Gastroesophageal sphincter (tissue), 3 donors: ENCODE results near the gene S100A13.

ENCODE experiments used
- EP300 ChIP-seq: sonication (generic); formaldehyde crosslinking; IDR thresholded peaks from one replicate; pipeline ENCODE4 v1.6.1; 2017; ENCODE audit warnings: antibody characterized with exemption, mild to moderate bottlenecking
- POLR2A ChIP-seq, 2 donors: fragments of 450-650 bp; IDR thresholded peaks; one replicate each; pipeline ENCODE4 v1.6.1; 2017; ENCODE audit warnings: antibody characterized with exemption in 2 of 2, mild to moderate bottlenecking in 2 of 2, moderate library complexity in 1 of 2
- POLR2AphosphoS5 ChIP-seq: sonication (generic); formaldehyde crosslinking; IDR thresholded peaks from one replicate; pipeline ENCODE4 v1.6.1; 2017; ENCODE audit warnings: antibody characterized with exemption
- TF ChIP-seq, protein P1 (sequence below), 4 experiments: fragments of 200-600 bp in 2 of 4; fragments of 450-650 bp in 2 of 4; sonication (generic) in 1 of 4; IDR thresholded peaks; one replicate each; pipeline ENCODE4 v1.5.1; 2017 to 2019; ENCODE audit warnings: antibody characterized with exemption in 4 of 4, mild to moderate bottlenecking in 2 of 4, moderate library complexity in 2 of 4

DNA sequence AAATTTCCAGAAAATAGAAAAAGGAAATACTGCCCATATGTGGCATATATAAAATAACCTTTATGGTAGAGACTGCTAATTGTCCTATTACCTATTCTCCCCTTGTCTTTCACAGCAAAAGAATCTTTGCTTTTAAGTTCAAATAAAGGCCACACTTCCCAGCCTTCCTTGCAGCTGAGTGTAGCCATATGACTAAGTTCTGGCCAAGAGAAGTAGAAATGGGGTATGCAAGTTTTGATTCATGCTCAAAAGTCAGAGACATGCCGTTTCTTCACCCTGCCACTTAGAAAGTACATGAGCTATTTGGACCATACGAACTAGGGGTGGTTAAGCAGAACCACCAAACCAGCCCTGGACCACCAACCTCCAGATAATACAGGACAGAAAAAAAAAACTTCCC lies 43.3 kb downstream of the S100A13 start:
- TF ChIP-seq, protein P1, sequence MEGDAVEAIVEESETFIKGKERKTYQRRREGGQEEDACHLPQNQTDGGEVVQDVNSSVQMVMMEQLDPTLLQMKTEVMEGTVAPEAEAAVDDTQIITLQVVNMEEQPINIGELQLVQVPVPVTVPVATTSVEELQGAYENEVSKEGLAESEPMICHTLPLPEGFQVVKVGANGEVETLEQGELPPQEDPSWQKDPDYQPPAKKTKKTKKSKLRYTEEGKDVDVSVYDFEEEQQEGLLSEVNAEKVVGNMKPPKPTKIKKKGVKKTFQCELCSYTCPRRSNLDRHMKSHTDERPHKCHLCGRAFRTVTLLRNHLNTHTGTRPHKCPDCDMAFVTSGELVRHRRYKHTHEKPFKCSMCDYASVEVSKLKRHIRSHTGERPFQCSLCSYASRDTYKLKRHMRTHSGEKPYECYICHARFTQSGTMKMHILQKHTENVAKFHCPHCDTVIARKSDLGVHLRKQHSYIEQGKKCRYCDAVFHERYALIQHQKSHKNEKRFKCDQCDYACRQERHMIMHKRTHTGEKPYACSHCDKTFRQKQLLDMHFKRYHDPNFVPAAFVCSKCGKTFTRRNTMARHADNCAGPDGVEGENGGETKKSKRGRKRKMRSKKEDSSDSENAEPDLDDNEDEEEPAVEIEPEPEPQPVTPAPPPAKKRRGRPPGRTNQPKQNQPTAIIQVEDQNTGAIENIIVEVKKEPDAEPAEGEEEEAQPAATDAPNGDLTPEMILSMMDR (IDR thresholded peaks at IDR 0.05), result no peak
- TF ChIP-seq POLR2A (IDR thresholded peaks at IDR 0.05), result no peak
- TF ChIP-seq POLR2AphosphoS5, result no peak
- TF ChIP-seq EP300, result no peak
